Liver (tissue), 9 donors: ENCODE data around the gene AUNIP. TPM values are rescaled to one million over a fixed set of nuclear protein-coding genes. Genes with fewer than 3 reads are reported as not detected.

Experiments
- DNase-seq: peaks from one replicate; pipeline ENCODE4 v3.0.0-alpha.2; 2017; ENCODE audit warnings: low spot score
- H3K27ac ChIP-seq, 2 donors: one replicate each; pipeline ENCODE4 v1.7.0; 2013; ENCODE audit warnings: inconsistent platforms in 2 of 2, low read length in 2 of 2, control low read depth in 1 of 2, low read depth in 1 of 2, mild to moderate bottlenecking in 1 of 2
- H3K27me3 ChIP-seq, 4 donors: one replicate each; pipeline versions ENCODE4 v1.6.1 to v1.7.0; 2013; ENCODE audit warnings: low read length in 3 of 4, inconsistent platforms in 1 of 4, mild to moderate bottlenecking in 1 of 4, moderate library complexity in 1 of 4; ENCODE audit not compliant: control insufficient read depth in 4 of 4, insufficient read depth in 4 of 4
- H3K36me3 ChIP-seq, 4 donors: one replicate each; pipeline versions ENCODE4 v1.6.1 to v1.7.0; 2013; ENCODE audit warnings: low read length in 3 of 4, mild to moderate bottlenecking in 3 of 4, low read depth in 1 of 4, moderate library complexity in 1 of 4; ENCODE audit not compliant: control insufficient read depth in 4 of 4, insufficient read depth in 3 of 4
- H3K4me1 ChIP-seq, 4 donors: one replicate each; pipeline versions ENCODE4 v1.6.1 to v1.7.0; 2013; ENCODE audit warnings: low read length in 3 of 4, mild to moderate bottlenecking in 3 of 4, moderate library complexity in 1 of 4; ENCODE audit not compliant: control insufficient read depth in 4 of 4, insufficient read depth in 4 of 4
- H3K4me3 ChIP-seq, 3 donors: one replicate each; pipeline versions ENCODE4 v1.6.1 to v1.7.0; 2013; ENCODE audit warnings: low read length in 3 of 3, control low read depth in 1 of 3, low read depth in 1 of 3, mild to moderate bottlenecking in 1 of 3
- H3K9ac ChIP-seq, 2 donors: one replicate each; pipeline ENCODE4 v1.7.0; 2013; ENCODE audit warnings: low read length in 2 of 2, mild to moderate bottlenecking in 2 of 2, moderate library complexity in 2 of 2, control low read depth in 1 of 2, low read depth in 1 of 2
- H3K9me3 ChIP-seq, 4 donors: one replicate each; pipeline versions ENCODE4 v1.6.1 to v1.7.0; 2013; ENCODE audit warnings: low read length in 3 of 4; ENCODE audit not compliant: control insufficient read depth in 4 of 4
- EGR1 ChIP-seq, 2 donors: IDR thresholded peaks; 2 replicates each; pipeline ENCODE4 v1.6.1; 2016 to 2018; ENCODE audit warnings: antibody characterized with exemption in 2 of 2, low read depth in 2 of 2
- FOXA1 ChIP-seq: IDR thresholded peaks from 2 replicates; pipeline ENCODE4 v1.6.1; 2016; ENCODE audit warnings: antibody characterized with exemption
- FOXA2 ChIP-seq: IDR thresholded peaks from 2 replicates; pipeline ENCODE4 v1.6.1; 2016; ENCODE audit warnings: antibody characterized with exemption
- GABPA ChIP-seq, 2 donors: IDR thresholded peaks in 1 of 2; conservative IDR thresholded peaks in 1 of 2; 2 replicates each; pipeline ENCODE4 v1.6.1; 2016; ENCODE audit warnings: antibody characterized with exemption in 2 of 2, mild to moderate bottlenecking in 1 of 2, moderate library complexity in 1 of 2
- HNF4A ChIP-seq, 2 donors: conservative IDR thresholded peaks; 2 replicates each; pipeline ENCODE4 v1.6.1; 2016; ENCODE audit warnings: antibody characterized with exemption in 2 of 2, mild to moderate bottlenecking in 2 of 2
- HNF4G ChIP-seq: IDR thresholded peaks from 2 replicates; pipeline ENCODE4 v1.6.1; 2016; ENCODE audit warnings: antibody characterized with exemption
- JUND ChIP-seq, 2 donors: IDR thresholded peaks; 2 replicates each; pipeline ENCODE4 v1.6.1; 2016; ENCODE audit warnings: antibody characterized with exemption in 2 of 2
- NR2F2 ChIP-seq: IDR thresholded peaks from 2 replicates; pipeline ENCODE4 v1.6.1; 2016; ENCODE audit warnings: antibody characterized with exemption
- RAD21 ChIP-seq, 2 donors: IDR thresholded peaks; 2 replicates each; pipeline ENCODE4 v1.6.1; 2016; ENCODE audit warnings: antibody characterized with exemption in 2 of 2, mild to moderate bottlenecking in 2 of 2
- RXRA ChIP-seq, 2 donors: IDR thresholded peaks; 2 replicates each; pipeline ENCODE4 v1.6.1; 2017 to 2018; ENCODE audit warnings: antibody characterized with exemption in 2 of 2, mild to moderate bottlenecking in 1 of 2
- SP1 ChIP-seq: IDR thresholded peaks from 2 replicates; pipeline ENCODE4 v1.6.1; 2018; ENCODE audit warnings: antibody characterized with exemption, mild to moderate bottlenecking
- YY1 ChIP-seq: IDR thresholded peaks from 2 replicates; pipeline ENCODE4 v1.6.1; 2016; ENCODE audit warnings: antibody characterized with exemption, mild to moderate bottlenecking
- WGBS: extraction: QIAGEN DNeasy Blood & Tissue Kit; methylation state at CpG from one replicate; pipeline ENCODE4 v1.1.7; 2013; 5-methylcytosine and 5-hydroxymethylcytosine counted together
- polyA plus RNA-seq, 2 donors: library from polyadenylated mRNA; stranded (reverse) in 1 of 2; unstranded in 1 of 2; fragments of 200-250 nt in 1 of 2; fragments of >200 nt in 1 of 2; fragmentation: Nextera tagmentation in 1 of 2; extraction: Ambion mirVana in 1 of 2; gene quantifications; one replicate each; pipeline versions ENCODE4 v1.2.1 to v1.2.3, GENCODE V29; 2013 to 2015
- total RNA-seq, 2 donors: library from RNA; depleted of rRNA; stranded (reverse); fragments of >200 nt; gene quantifications; one replicate each; pipeline ENCODE4 v1.2.3, GENCODE V29; 2014
- TF ChIP-seq, protein P1 (sequence below): IDR thresholded peaks from 2 replicates; pipeline ENCODE4 v1.6.1; 2016; ENCODE audit warnings: antibody characterized with exemption, mild to moderate bottlenecking
- TF ChIP-seq, protein P2 (sequence below): IDR thresholded peaks from 2 replicates; pipeline ENCODE4 v1.6.1; 2016; ENCODE audit warnings: antibody characterized with exemption
- TF ChIP-seq, protein P3 (sequence below): IDR thresholded peaks from 2 replicates; pipeline ENCODE4 v1.6.1; 2016; ENCODE audit warnings: antibody characterized with exemption
- TF ChIP-seq, protein P4 (sequence below): fragments of 150-350 bp; IDR thresholded peaks from 2 replicates; pipeline ENCODE4 v1.5.1; 2017; ENCODE audit warnings: improper control_type of control experiment, low read depth, low read length; ENCODE audit not compliant: missing input control
- TF ChIP-seq, protein P5 (sequence below): IDR thresholded peaks from 2 replicates; pipeline ENCODE4 v1.6.1; 2016; ENCODE audit warnings: antibody characterized with exemption
- donor health status: healthy.
- donor health status: healthy.
- donor health status: healthy.
- donor health status: healthy.
- donor health status: healthy.

Gene AUNIP
- total and polyA plus RNA-seq, 4 donors, result 0.18 to 9.0 (median 0.56) TPM; not detected in 1

DNA sequence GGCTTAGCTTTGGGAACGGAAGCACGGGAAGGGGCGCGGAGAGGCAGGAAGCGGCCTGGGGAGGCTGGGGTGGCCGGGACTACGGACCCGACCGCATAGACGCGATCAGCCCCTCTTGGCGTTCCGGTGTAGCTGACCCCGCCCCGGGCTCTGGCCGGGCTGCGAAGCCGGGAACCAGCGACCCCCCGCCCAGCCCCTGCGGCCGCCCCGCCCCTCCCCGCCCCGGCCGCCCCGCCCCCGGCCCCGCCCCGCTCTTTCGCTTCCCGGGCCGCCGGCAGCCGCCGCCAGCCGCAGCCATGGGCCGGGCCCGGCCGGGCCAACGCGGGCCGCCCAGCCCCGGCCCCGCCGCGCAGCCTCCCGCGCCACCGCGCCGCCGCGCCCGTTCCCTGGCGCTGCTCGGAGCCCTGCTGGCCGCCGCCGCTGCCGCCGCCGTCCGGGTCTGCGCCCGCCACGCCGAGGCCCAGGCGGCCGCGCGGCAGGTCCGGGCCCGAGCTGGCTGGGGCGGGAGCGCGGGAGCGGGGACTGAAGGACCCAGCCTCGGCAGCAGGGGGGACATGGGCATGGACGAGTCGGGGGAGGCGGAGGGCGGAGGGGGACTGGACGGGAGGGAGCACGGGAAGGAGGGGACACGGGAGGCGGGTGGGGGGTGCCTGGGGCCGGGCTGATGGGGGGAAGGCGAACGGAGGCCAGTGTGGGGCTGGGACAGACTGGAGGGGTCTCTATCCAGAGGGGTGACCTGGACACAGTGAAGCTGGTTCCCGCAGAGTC is 59.1 kb downstream of the AUNIP start, which contains the start of gene SELENON:
SELENON (plus strand) TSS at position 259 of the 768 bp plus-strand sequence; CDS start at position 297, 38 bp downstream.
- H3K36me3 ChIP-seq, result peaks cover 0 to under 1% (median 0%) of the 10 kb centered on the region in 4 donors
- DNase-seq, result peak; percentile 63
- peaks cover 0 to 28% (median 12%) of the 10 kb centered on the region in 4 donors for H3K4me1 ChIP-seq
- TF ChIP-seq, protein P1, sequence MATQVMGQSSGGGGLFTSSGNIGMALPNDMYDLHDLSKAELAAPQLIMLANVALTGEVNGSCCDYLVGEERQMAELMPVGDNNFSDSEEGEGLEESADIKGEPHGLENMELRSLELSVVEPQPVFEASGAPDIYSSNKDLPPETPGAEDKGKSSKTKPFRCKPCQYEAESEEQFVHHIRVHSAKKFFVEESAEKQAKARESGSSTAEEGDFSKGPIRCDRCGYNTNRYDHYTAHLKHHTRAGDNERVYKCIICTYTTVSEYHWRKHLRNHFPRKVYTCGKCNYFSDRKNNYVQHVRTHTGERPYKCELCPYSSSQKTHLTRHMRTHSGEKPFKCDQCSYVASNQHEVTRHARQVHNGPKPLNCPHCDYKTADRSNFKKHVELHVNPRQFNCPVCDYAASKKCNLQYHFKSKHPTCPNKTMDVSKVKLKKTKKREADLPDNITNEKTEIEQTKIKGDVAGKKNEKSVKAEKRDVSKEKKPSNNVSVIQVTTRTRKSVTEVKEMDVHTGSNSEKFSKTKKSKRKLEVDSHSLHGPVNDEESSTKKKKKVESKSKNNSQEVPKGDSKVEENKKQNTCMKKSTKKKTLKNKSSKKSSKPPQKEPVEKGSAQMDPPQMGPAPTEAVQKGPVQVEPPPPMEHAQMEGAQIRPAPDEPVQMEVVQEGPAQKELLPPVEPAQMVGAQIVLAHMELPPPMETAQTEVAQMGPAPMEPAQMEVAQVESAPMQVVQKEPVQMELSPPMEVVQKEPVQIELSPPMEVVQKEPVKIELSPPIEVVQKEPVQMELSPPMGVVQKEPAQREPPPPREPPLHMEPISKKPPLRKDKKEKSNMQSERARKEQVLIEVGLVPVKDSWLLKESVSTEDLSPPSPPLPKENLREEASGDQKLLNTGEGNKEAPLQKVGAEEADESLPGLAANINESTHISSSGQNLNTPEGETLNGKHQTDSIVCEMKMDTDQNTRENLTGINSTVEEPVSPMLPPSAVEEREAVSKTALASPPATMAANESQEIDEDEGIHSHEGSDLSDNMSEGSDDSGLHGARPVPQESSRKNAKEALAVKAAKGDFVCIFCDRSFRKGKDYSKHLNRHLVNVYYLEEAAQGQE, result no peak
- TF ChIP-seq, protein P2, sequence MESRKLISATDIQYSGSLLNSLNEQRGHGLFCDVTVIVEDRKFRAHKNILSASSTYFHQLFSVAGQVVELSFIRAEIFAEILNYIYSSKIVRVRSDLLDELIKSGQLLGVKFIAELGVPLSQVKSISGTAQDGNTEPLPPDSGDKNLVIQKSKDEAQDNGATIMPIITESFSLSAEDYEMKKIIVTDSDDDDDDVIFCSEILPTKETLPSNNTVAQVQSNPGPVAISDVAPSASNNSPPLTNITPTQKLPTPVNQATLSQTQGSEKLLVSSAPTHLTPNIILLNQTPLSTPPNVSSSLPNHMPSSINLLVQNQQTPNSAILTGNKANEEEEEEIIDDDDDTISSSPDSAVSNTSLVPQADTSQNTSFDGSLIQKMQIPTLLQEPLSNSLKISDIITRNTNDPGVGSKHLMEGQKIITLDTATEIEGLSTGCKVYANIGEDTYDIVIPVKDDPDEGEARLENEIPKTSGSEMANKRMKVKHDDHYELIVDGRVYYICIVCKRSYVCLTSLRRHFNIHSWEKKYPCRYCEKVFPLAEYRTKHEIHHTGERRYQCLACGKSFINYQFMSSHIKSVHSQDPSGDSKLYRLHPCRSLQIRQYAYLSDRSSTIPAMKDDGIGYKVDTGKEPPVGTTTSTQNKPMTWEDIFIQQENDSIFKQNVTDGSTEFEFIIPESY, result no peak
- TF ChIP-seq, protein P3, sequence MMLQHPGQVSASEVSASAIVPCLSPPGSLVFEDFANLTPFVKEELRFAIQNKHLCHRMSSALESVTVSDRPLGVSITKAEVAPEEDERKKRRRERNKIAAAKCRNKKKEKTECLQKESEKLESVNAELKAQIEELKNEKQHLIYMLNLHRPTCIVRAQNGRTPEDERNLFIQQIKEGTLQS, result no peak
- TF ChIP-seq RAD21 (IDR thresholded peaks at IDR 0.05), result no peak
- TF ChIP-seq NR2F2, result no peak
- TF ChIP-seq, protein P4, sequence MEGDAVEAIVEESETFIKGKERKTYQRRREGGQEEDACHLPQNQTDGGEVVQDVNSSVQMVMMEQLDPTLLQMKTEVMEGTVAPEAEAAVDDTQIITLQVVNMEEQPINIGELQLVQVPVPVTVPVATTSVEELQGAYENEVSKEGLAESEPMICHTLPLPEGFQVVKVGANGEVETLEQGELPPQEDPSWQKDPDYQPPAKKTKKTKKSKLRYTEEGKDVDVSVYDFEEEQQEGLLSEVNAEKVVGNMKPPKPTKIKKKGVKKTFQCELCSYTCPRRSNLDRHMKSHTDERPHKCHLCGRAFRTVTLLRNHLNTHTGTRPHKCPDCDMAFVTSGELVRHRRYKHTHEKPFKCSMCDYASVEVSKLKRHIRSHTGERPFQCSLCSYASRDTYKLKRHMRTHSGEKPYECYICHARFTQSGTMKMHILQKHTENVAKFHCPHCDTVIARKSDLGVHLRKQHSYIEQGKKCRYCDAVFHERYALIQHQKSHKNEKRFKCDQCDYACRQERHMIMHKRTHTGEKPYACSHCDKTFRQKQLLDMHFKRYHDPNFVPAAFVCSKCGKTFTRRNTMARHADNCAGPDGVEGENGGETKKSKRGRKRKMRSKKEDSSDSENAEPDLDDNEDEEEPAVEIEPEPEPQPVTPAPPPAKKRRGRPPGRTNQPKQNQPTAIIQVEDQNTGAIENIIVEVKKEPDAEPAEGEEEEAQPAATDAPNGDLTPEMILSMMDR, result no peak
- TF ChIP-seq HNF4A (conservative IDR thresholded peaks at IDR 0.05), result no peak
- no peak for TF ChIP-seq GABPA (IDR thresholded peaks at IDR 0.05 in 1 of 2, conservative IDR thresholded peaks at IDR 0.05 in 1 of 2)
- TF ChIP-seq EGR1 (IDR thresholded peaks at IDR 0.05; ENCODE audit: low read depth in 2 of 2), result no peak
- no peak for TF ChIP-seq FOXA1
- H3K9me3 ChIP-seq, result no peaks in the 10 kb centered on the region
- no peaks in the 10 kb centered on the region for H3K27me3 ChIP-seq
- H3K27ac ChIP-seq, result peak within 1 kb of the TSS; percentile 38 to 52
- 1% methylated on average over 91 of the region's 91 CpGs for WGBS
- H3K9ac ChIP-seq, result peak within 1 kb of the TSS in 1 of 2 donors; percentile 58
- H3K4me3 ChIP-seq, result peak within 1 kb of the TSS in 2 of 3 donors; percentile 64 to 82

DNA sequence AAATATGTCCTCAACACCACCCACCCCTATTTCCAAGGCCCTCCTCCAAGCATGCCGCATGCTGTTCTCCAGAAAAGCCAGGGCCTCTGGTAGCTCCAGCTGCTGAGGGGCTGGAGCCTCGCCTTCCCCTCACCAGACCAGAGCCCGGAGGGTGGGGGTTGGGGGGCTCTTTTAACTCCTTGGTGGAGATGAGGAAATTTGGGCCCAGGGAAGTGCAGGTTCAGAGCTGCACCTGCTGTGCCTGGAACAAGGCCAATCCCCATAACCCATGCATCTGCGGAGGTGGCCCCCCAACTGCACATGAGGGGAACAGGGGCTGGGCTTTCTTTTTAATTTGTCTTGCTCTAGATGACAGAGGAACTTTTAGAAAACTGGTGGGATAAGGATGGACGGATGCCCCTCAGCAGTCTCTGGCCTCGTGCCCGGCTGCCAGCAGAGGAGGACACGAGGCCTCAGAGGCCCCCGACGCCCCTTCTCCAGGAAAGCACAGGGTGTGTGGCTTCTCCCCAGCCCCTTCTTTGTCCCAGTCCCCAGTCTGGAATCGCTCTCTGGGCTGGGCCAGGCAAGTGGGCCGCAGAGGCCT is 59.8 kb downstream of the AUNIP start:
- Histone ChIP-seq H3K27me3 (no peaks in the 10 kb centered on the region), H3K27ac (peak overlapping the region; percentile 38 to 52), H3K36me3 (no peaks in the 10 kb centered on the region), H3K9ac (peak overlapping the region in 1 of 2 donors; percentile 44), H3K4me1 (peaks cover 0 to 28% (median 12%) of the 10 kb centered on the region in 4 donors), H3K4me3 (peak overlapping the region in 2 of 3 donors; percentile 64 to 82), H3K9me3 (no peaks in the 10 kb centered on the region)
- DNase-seq, result no peak
- 40% methylated on average over 12 of the region's 12 CpGs for WGBS
- TF ChIP-seq RAD21 (IDR thresholded peaks at IDR 0.05), result no peak
- no peak for TF ChIP-seq EGR1 (IDR thresholded peaks at IDR 0.05; ENCODE audit: low read depth in 2 of 2)
- TF ChIP-seq FOXA2, result no peak
- no peak for TF ChIP-seq HNF4G
- TF ChIP-seq, protein P2, result no peak
- no peak for TF ChIP-seq RXRA (IDR thresholded peaks at IDR 0.05)
- no peak for TF ChIP-seq JUND (IDR thresholded peaks at IDR 0.05)
- TF ChIP-seq YY1, result no peak
- TF ChIP-seq, protein P5, sequence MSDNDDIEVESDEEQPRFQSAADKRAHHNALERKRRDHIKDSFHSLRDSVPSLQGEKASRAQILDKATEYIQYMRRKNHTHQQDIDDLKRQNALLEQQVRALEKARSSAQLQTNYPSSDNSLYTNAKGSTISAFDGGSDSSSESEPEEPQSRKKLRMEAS, result no peak
- TF ChIP-seq, protein P3, result no peak
- TF ChIP-seq SP1, result no peak
- TF ChIP-seq HNF4A (conservative IDR thresholded peaks at IDR 0.05), result no peak
